ENCODE data around the gene TRMT11.

TRMT11 gene

GRCh38 chr6:126071000-126071647, 84.8 kb downstream of the TRMT11 start:
- DNase-seq (ENCODE audit: low spot score) = no peak
- no peak overlapping the region for H3K27ac ChIP-seq
- no peak for TF ChIP-seq CTCF (conservative IDR thresholded peaks at IDR 0.05; ENCODE audit: low read depth)
- POLR2A ChIA-PET (ENCODE audit: low non-redundant PET) = interaction anchor here (0.7 kb wide), 1 partner anchor 24 kb away, joined by 3 read pairs; no protein-coding TSS in a partner anchor
- CTCF ChIA-PET = interaction anchor here (0.6 kb wide), 1 partner anchor 71 kb away, joined by 5 read pairs; no protein-coding TSS in a partner anchor

- CTCF ChIA-PET = no interaction called here
- POLR2A ChIA-PET (ENCODE audit: low non-redundant PET) = no interaction called here
- DNase-seq (ENCODE audit: low spot score) = no peak
- no peak for TF ChIP-seq CTCF (conservative IDR thresholded peaks at IDR 0.05; ENCODE audit: low read depth)
- no peak overlapping the region for H3K27ac ChIP-seq
These were observed 85.8 kb downstream of the TRMT11 start for GRCh38 chr6:126072172-126072571.

- no peak for DNase-seq (ENCODE audit: low spot score)
- H3K27ac ChIP-seq = no peak overlapping the region
- POLR2A ChIA-PET (ENCODE audit: low non-redundant PET) = no interaction called here
- no peak for TF ChIP-seq CTCF (conservative IDR thresholded peaks at IDR 0.05; ENCODE audit: low read depth)
- CTCF ChIA-PET = no interaction called here
These were observed 86.5 kb downstream of the TRMT11 start for GRCh38 chr6:126072834-126073233.

- no peak for DNase-seq (ENCODE audit: low spot score)
- ChIA-PET POLR2A (ENCODE audit: low non-redundant PET) (no interaction called here), CTCF (no interaction called here)
- TF ChIP-seq CTCF (conservative IDR thresholded peaks at IDR 0.05; ENCODE audit: low read depth) = no peak
- no peak overlapping the region for H3K27ac ChIP-seq
These were observed 89.2 kb downstream of the TRMT11 start for GRCh38 chr6:126075335-126076071.

- DNase-seq (ENCODE audit: low spot score) = no peak
- TF ChIP-seq CTCF (conservative IDR thresholded peaks at IDR 0.05; ENCODE audit: low read depth) = no peak
- H3K27ac ChIP-seq = no peak overlapping the region
- ChIA-PET CTCF (no interaction called here), POLR2A (ENCODE audit: low non-redundant PET) (no interaction called here)
These were observed 90.8 kb downstream of the TRMT11 start for GRCh38 chr6:126076992-126077664.

GRCh38 chr6:126077810-126078776, 91.8 kb downstream of the TRMT11 start:
- ChIA-PET CTCF (no interaction called here), POLR2A (ENCODE audit: low non-redundant PET) (no interaction called here)
- no peak for DNase-seq (ENCODE audit: low spot score)
- H3K27ac ChIP-seq = no peak overlapping the region
- no peak for TF ChIP-seq CTCF (conservative IDR thresholded peaks at IDR 0.05; ENCODE audit: low read depth)

All from RWPE1 (cell line).